ENCODE data around the gene FAM219B. TPM values are rescaled to one million over a fixed set of nuclear protein-coding genes. Genes with fewer than 3 reads are reported as not detected.
A peak's percentile ranks its signal among the peaks of the same experiment; 100 is the strongest.

FAM219B gene
- total and polyA plus RNA-seq, 4 donors, result 7.5 to 15.6 (median 12.2) TPM

- Histone ChIP-seq H3K4me3 (ENCODE audit: low read depth in 1 of 3, low read length in 3 of 3) (no peak overlapping the region), H3K27me3 (ENCODE audit: control insufficient read depth in 4 of 4, insufficient read depth in 4 of 4, low read length in 3 of 4) (no peaks in the 10 kb centered on the region), H3K27ac (ENCODE audit: low read depth in 1 of 2, low read length in 2 of 2) (no peak overlapping the region), H3K36me3 (ENCODE audit: control insufficient read depth in 4 of 4, insufficient read depth in 3 of 4, low read depth in 1 of 4, low read length in 3 of 4) (peaks cover 3 to 15% (median 10%) of the 10 kb centered on the region in 4 donors), H3K9me3 (ENCODE audit: control insufficient read depth in 4 of 4, low read length in 3 of 4) (no peaks in the 10 kb centered on the region), H3K4me1 (ENCODE audit: control insufficient read depth in 4 of 4, insufficient read depth in 4 of 4, low read length in 3 of 4) (peaks cover 3 to 19% (median 17%) of the 10 kb centered on the region in 4 donors), H3K9ac (ENCODE audit: low read depth in 1 of 2, low read length in 2 of 2) (no peak overlapping the region)
- no peak for DNase-seq (ENCODE audit: low spot score)
- 96% methylated on average over 4 of the region's 4 CpGs for WGBS
- TF ChIP-seq HNF4A (conservative IDR thresholded peaks at IDR 0.05), result no peak
- no peak for TF ChIP-seq GABPA (IDR thresholded peaks at IDR 0.05 in 1 of 2, conservative IDR thresholded peaks at IDR 0.05 in 1 of 2)
- no peak for TF ChIP-seq TAF1 (conservative IDR thresholded peaks at IDR 0.05)
- no peak for TF ChIP-seq ATF3 (IDR thresholded peaks at IDR 0.05)
- no peak for TF ChIP-seq HNF4G (IDR thresholded peaks at IDR 0.05)
- no peak for TF ChIP-seq MAX (IDR thresholded peaks at IDR 0.05)
- TF ChIP-seq JUND (IDR thresholded peaks at IDR 0.05), result no peak
- no peak for TF ChIP-seq SP1 (IDR thresholded peaks at IDR 0.05)
- no peak for TF ChIP-seq ZBTB33 (IDR thresholded peaks at IDR 0.05)
- no peak for TF ChIP-seq NR2F2 (IDR thresholded peaks at IDR 0.05)
- no peak for TF ChIP-seq FOXA2 (IDR thresholded peaks at IDR 0.05)
- no peak for TF ChIP-seq YY1 (IDR thresholded peaks at IDR 0.05)
- TF ChIP-seq FOXA1 (IDR thresholded peaks at IDR 0.05), result no peak
- no peak for TF ChIP-seq RAD21 (IDR thresholded peaks at IDR 0.05)
- no peak for TF ChIP-seq EGR1 (IDR thresholded peaks at IDR 0.05; ENCODE audit: low read depth in 2 of 2)
- TF ChIP-seq CTCF (IDR thresholded peaks at IDR 0.05; ENCODE audit: low read depth, low read length, missing input control), result no peak
- TF ChIP-seq RXRA (IDR thresholded peaks at IDR 0.05), result no peak
Observed at GRCh38 chr15:74908635-74909034, 2.0 kb upstream of the FAM219B start.

GRCh38 chr15:74907163-74907870, 666 bp upstream of the FAM219B start:
- Histone ChIP-seq H3K4me3 (ENCODE audit: low read depth in 1 of 3, low read length in 3 of 3) (peak overlapping the region; percentile 67 to 94 (median 80)), H3K27ac (ENCODE audit: low read depth in 1 of 2, low read length in 2 of 2) (peak overlapping the region; percentile 83 to 90), H3K36me3 (ENCODE audit: control insufficient read depth in 4 of 4, insufficient read depth in 3 of 4, low read depth in 1 of 4, low read length in 3 of 4) (peaks cover 0 to 14% (median 8%) of the 10 kb centered on the region in 4 donors), H3K9ac (ENCODE audit: low read depth in 1 of 2, low read length in 2 of 2) (peak overlapping the region; percentile 46 to 79), H3K9me3 (ENCODE audit: control insufficient read depth in 4 of 4, low read length in 3 of 4) (no peaks in the 10 kb centered on the region), H3K27me3 (ENCODE audit: control insufficient read depth in 4 of 4, insufficient read depth in 4 of 4, low read length in 3 of 4) (no peaks in the 10 kb centered on the region), H3K4me1 (ENCODE audit: control insufficient read depth in 4 of 4, insufficient read depth in 4 of 4, low read length in 3 of 4) (peaks cover 3 to 19% (median 17%) of the 10 kb centered on the region in 4 donors)
- no peak for TF ChIP-seq ZBTB33 (IDR thresholded peaks at IDR 0.05)
- no peak for TF ChIP-seq REST (IDR thresholded peaks at IDR 0.05)
- no peak for TF ChIP-seq MAX (IDR thresholded peaks at IDR 0.05)
- TF ChIP-seq CTCF (IDR thresholded peaks at IDR 0.05; ENCODE audit: low read depth, low read length, missing input control), result no peak
- TF ChIP-seq FOXA2 (IDR thresholded peaks at IDR 0.05), result no peak
- TF ChIP-seq FOXA1 (IDR thresholded peaks at IDR 0.05), result no peak
- no peak for TF ChIP-seq RXRA (IDR thresholded peaks at IDR 0.05)
- no peak for TF ChIP-seq NR2F2 (IDR thresholded peaks at IDR 0.05)
- 28% methylated on average over 8 of the region's 8 CpGs for WGBS
- no peak for DNase-seq (ENCODE audit: low spot score)

Measured in liver (tissue), 9 donors.